NCI-H2107 (cell line): ENCODE results near the gene KATNBL1.

Source experiments
- DNase-seq: peaks from one replicate; lab custom pipeline; 2025; lab: John Stamatoyannopoulos, UW

KATNBL1 gene, protein sequence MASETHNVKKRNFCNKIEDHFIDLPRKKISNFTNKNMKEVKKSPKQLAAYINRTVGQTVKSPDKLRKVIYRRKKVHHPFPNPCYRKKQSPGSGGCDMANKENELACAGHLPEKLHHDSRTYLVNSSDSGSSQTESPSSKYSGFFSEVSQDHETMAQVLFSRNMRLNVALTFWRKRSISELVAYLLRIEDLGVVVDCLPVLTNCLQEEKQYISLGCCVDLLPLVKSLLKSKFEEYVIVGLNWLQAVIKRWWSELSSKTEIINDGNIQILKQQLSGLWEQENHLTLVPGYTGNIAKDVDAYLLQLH

DNA sequence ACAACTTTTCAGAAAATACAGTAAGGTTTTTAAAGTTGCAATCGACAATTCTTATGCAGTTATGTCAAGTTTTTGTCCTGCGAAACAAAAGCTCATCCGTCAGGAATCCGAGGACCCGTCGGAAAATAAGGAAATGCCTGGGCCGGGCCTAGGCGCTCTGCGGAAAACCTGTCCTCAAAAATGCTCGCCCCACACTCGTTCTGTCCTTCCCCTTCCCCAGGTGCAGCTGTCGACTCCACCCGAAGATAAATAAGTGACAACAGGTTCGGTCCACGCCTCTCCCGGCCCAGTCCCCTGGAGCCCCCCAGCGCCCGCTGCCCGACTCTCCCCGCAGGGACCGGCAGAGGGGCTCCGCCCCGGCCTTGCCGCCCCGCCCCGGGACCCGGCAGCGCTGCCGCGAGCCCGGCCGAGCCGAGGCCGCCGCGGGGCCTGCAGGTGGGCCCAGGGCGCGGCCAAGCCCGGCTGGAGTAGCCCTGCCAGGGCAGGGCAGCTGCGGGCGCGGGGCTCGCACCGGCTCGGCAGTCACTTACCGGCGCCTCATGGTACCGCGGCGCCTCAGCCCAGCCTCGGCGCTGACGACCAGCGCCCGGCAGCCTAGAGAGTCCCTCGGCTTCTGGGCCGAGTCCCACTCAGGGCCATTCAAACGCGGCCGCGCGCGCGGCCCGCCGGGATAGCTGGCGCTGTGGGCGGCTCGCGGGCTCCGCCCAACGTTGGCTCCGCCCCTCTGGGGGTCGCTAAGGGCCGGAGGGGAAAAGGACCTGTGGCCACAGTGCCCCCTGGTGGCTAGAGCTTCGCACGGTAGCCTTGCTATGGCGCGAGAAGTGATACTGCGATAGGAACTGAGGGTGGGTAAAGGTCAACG is at the start of gene KATNBL1:
TSS of gene KATNBL1 (minus strand) at position 676 of the 862 bp plus-strand sequence. CDS start 46,420 bp downstream, outside the sequence.
- peak; percentile 70 for DNase-seq

DNA sequence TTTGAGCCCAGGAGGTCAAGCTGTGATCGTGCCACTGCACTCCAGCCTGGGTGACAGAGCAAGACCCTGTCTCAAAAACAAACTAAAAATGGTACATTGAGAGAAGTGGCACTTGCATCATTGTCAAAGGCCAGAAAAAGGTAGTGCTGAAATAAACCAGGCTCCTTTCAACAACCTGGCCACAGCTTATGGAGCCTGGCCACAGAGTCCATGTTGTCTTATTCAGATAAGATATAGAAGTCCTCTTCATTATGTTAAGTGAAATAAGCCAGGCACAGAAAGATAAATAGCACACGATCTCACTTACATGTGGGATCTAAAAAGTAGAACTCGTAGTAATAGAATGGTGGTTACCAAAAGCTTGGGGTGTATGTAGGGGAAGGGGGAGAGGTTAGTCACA is 49.7 kb upstream of the KATNBL1 start:
- no peak for DNase-seq

DNA sequence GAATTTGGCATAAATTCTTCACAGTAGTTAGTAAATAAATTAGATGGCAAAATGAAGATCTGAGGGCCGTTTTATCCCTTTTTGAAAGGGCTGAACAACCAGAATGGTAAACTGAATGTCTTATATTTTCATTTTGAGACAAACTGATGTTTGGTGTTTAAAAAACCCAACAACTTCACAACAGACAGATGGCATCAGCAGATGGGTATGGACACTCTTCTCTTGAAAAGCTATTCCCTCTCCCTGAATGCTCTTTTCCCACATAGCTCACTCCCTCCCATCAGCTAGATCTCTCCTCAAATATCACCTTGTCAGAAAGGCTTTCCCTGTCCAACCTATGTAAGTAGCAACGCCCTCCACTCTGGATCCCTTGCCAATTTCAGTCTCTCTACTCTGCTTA is 48.3 kb upstream of the KATNBL1 start:
- no peak for DNase-seq

DNA sequence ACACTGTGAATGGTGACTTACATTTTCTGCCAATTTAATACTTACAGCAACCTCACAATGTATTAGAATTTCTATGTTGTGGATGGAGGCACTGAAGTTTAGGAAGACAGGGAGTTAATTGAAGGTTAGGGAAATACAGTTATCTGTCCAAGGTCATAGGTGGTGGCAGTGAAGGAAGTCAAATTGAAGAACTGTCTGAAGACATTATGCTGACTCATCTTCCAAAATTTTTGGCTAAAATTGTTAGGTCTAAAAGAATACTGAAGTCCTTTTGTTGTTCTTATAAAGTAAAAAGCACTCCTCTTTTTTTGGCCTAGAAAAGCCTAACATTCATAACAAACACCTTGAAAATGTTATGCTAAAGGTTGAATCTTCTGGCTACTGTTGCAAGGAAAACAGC is 42.6 kb upstream of the KATNBL1 start:
- no peak for DNase-seq

DNA sequence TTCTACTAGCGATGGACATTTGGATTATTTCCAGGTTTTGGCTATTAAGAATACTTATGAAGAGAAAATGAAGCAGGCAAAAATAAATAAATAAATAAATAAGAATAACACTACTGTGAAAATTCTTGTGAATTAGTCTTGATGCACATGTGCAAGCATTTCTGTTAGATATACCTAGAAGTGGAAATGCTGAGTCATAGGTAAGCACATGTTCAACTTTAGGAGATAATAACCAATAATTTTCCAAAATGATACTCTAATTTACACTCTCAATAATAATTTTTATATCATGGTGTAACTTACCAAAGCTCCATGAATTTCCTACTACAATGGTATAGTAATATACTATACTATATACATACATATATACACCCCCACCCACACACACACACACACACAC is 38.3 kb upstream of the KATNBL1 start:
- DNase-seq, result no peak

DNA sequence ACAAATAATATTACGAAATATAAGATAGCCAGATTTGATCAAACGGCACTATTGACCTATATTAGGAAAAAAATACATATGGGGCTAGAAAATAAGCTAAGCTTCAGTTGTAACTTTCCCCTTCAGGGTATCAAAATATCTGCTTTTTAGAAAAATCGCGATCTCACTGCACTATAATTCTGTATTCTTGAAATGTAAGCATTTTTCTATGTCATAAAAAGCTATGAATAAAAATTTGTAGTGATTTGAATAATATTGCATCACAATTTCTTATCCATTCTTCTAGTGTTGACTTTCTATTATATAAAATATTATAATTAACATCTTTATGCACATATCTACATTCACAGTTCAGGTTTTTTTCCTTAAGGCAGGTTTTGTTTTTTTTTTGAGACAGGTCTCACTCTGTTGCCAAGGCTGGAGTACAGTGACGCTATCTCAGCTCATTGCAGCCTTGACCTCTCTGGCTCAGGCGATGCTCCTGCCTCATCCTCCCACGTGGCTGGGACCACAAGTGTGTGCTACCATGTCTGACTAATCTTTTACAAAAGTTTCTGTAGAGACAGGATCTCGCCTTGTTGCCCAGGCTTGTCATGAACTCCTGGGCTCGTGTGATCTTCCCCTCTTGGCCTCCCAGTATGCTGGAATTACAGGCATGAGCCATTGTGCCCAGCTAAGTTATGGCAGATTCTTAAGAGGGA is 36.5 kb upstream of the KATNBL1 start:
- DNase-seq, result no peak

DNA sequence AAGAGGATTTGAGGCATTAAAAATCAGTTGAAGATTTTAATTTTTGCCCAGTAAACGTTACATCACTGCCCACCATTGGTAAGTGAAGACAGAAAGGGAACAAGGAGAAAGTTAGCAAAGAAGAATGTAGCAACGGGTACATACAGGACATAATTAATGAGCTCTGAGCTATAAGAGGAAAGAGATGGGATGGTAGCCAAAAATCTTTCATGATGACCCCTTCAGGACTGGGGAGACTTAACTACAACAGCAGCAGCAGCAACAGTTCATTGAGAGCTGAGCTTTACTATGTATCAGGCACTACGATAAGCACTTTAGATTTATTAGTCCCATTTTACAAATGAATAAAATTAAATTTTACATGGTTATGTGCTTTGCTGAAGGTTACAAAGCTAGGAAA is 33.3 kb upstream of the KATNBL1 start:
- no peak for DNase-seq

DNA sequence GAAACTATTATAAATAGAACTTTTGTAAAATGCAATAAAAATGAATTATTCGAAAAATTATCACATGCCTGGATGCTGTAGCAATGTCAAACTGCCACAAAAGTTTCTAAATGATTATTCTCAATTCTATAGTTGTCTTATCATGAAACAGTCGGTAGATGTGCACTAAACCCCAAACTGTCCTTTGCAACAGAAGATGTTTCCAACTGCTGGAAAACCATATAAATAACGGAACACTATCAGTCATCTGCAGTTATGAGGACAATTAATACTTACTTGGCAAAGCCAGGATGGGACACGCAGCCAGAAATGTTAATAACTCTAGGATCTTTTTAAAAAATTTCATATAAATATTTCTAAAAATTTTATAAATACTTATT is 32.4 kb upstream of the KATNBL1 start:
- no peak for DNase-seq

DNA sequence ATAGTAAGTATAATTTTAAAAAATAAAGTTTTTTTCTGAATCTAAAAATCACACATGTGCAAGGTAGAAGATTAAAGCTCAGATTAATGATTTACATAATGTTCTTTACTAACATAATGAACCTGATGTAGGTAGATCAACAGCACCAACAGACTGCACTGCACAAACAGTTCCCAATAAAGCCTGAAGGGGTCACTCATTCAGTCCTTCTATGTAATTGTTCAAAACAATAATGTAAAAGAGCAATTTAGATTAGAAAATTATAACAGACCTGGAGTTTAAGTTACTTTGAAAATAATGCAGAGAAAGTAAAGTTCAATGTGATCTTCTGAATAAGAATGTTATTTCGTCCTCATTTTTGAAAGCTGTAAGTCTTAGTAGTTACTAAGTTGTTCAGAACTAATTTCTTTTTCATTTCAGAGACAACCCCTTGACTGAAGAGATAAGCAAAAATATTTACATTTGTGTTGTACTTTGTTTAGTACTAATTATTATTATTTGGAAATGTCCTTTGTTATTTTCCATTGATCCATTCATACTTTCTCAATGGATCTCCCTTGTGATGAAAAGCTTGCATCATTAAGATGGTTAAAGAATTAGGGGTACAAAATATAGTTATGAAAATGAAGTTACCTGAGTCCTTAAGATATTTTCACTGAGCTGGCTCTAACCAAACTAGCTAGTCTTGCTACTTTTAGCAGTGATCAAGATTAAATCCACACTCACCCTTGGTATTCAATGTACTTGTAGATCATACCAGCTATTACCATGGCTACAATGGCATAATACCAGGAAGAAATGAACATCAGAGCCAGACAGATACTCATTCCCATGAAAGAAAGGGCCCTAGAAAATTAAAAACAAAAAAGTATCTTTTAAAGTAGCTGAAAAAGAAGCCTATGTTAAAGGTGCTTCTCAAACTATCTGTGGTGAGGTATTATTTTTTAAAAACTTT is 31.8 kb upstream of the KATNBL1 start:
- DNase-seq, result no peak

DNA sequence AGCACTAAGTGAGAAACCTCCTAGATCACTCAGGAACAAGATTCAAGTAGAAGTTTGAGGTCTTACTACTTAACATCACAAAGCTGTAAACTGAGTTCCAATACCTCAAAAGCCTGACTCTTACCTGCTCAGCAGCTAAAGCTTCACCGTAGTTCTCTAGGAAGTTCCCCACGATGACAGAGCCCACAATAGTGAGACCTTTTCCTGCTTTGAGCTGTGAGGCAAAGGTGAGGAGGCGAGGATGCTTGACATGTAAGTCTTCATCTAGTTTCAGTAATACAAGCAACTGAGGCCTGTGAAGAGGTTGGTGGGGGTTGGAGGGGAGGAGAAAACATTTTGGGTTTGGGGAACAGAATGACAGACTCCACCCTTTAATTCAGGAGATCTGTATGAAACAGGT is 30.6 kb upstream of the KATNBL1 start:
- no peak for DNase-seq

DNA sequence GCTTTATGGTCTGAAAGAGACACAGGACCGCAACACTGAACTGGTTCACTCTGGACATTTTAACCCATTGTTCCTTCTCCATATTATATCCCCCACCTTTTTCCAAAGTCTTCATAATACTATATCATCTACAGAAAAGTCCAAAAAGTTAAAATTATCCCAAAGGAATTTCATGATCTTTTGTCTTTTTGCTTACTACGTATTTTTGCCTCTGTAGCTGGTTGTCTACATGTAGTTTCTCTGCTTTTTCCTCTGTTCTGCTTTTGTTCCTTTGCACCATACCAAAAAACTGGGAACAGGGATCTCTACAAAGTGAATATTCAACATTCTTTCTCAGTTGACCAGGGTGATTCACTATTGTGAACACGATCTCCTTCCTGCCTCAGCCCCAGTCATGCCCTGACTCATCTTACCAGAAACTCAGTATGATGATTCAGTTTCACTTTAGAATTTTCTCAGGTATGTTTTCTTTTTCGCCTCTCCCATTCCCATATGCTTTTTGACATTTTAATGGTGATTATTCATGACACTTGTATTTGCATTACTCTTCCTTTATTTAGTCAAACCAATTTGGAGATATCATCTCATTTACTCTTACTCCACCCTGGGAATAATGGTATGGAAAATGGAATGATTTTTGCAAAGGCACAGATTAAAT is 29.4 kb upstream of the KATNBL1 start:
- no peak for DNase-seq

DNA sequence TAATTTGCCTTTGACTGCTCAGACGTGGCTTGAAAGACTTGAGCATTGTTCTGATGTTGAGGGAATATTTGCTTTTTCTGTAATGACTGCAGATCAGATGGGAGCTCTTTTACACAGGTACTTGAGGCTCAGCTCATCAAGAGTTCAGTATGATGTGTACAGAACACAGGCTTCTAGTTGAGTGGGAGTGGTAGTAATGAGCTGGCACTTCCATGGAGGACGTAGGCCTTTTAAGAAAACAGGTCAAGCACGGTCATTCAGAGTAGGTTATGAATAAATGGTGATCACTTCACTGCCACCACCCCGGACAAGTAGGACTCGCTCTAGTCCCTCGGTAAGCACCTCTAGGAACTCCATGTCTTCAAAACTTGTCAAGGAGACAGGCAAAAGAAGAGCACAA is 23.7 kb upstream of the KATNBL1 start:
- no peak for DNase-seq

DNA sequence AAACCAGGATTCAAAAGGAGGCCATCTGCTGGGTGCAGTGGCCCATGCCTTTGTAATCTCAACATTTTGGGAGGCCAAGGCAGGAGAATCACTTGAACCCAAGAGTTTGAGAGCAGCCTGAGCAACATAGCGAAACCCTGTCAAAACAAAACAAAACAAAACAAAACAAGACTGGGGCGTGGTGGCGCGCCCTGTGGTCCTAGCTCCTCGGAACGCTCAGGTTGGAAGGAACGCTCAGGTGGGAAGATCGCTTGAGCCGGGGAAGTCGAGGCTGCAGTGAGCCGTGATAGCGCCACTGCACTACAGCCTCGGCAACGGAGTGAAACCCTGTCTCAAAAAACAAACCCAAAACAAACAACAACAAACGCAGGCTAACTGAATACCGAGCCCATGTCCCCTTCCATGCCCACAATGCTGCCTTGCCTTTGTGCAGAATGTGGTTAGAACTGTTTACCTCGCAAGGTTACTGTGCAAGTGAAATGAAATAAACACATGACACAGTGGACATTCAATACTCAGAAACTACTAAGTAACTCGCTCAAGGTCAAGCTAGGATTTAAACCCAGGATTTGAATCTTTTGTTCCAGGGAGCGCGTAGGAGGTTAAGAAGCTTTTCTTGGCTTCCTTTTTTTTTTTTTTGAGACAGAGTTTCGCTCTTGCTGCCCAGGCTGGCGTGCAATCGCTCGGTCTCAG is 14.2 kb upstream of the KATNBL1 start:
- no peak for DNase-seq

DNA sequence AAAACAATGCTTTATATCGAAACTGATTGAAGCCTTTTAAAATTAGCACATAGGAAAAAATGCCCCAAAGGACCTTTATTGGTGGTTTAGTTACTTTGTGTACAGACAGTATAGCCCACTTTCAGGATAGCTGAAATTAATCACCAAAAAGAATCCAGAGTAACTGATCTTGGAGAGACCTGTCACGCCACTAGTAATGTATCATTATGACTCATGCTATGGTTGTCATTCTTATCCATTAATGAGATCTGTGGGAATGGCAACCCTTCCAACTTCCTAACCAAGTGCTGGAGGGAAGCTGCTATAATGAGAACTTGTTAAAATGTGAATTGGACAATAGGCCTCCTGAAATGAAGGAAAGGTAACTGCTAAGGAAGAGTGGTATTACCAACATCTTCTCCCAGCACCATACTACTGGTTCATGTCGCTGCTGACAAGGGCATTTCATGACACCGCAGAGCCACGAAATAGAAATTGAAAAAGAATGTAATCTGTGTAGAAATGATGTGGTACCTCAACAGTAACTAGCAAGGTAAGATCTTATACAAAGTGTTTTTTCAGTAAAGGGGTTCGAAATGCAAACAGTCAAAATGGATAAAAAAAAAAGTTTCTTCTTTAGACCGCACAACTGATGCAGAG is 7.8 kb upstream of the KATNBL1 start:
- DNase-seq, result no peak

DNA sequence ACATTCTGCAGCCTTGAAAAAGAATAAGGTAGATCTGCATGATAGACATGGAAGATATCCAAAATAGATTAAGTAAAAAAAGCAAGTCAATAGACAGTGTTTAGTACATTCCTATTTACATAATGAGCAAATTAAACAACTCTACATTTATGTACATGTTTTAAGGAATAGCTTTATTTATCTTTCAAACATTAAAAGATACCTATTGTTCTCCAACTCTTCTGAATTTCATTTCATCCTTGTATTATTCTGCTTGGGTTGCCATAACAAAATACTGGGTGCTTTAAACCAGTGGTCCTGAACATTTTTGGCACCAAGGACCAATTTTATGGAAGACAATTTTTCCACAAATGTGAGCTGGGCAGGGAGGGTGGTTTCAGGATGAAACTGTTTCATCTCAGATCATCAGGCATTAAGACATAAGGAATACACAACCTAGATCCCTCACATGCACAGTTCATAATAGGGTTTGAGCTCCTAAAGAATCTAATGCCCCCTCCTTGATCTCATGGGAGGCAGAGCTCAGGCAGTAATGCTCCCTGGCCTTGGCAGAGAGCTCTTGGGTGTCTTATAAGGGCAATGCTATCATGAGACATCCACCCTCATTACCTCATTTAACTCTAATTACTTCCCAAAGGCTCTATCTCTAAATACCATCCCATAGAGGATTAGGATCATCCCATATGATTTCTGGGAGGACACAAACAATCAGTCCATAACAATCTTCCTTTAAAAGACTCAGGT is 6.8 kb upstream of the KATNBL1 start:
- no peak for DNase-seq

DNA sequence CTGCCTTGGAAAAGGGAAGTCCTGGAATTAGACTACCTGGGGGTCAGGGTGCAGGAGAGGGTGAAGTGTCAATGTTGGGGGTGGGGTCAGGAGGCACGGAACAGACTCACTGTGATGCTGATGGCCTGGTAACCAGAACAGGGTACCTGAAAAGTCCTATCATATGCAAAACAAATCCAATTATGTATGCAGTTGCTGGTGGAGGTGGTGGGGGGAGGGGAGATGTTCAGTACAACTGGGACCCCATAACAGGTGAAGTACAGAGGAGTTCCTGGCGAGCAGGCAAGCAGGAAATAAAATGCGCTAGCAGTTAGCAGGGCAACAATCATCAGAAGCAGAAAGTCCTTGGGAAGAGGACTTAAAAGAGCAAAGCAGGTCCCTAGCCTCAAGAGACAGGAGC is 4.2 kb upstream of the KATNBL1 start:
- DNase-seq, result no peak

DNA sequence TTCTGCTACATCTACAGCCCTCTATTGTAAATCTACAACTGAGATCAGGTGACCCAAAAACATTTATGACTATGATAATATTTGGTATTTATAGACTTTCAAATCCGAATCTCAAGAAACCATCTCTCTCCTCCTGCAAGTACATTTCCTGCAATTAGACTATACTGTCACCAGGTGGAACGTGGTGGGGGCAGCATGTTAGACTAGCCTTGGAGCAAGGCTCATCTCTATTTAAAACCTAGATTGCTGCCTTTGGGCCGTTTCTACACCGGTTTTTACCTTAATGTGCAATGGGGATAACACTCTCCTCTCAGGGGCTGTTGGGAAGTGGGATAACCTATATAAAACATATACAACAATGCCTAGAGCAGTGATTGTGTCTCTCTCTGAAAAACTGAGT is 3.8 kb upstream of the KATNBL1 start:
- DNase-seq, result no peak

DNA sequence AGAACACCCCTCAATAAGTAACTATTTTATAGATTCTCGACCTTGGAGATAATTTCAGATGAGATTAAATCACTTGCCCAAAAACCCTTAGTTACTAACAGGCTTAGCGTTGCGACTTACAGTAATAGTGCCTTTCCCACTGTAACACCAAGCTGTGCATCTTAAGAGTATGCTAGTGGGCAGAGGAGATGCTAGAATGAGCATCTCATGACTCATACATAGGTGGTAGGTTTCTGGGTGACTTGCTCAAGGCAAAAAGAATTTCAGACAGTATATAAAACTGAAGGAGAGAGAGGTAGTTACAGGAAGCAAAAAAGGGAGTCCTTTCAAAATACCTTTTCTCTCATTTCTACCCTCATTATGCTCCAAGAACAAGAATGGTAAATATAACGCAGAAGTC is 3.9 kb downstream of the KATNBL1 start:
- DNase-seq, result no peak

DNA sequence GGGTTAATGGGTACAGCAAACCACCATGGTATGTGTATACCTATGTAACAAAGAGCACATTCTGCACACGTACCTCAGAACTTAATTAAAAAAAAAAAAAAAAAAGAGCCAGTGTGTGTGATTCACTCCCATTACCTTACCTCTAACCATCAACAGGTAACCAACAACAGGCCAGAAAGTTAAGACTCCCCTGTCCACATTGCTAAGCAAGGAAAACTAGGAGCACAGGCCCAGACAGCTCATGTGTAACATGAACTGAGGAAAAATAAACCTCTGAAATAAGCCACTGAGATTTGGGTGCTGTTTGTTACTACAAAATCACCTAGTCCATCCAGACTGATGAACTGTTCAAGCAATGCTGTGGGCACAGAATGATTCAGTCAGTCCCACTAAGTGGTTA is 6.0 kb downstream of the KATNBL1 start:
- no peak for DNase-seq
